Keratinocyte (primary cell): ENCODE results near the gene SKIC8. TPM values are rescaled to one million over a fixed set of nuclear protein-coding genes. Genes with fewer than 3 reads are reported as not detected.

Experiments used
- DNase-seq: peaks from one replicate; pipeline ENCODE4 v3.0.0-alpha.2; 2011; ENCODE audit warnings: low read depth, missing footprints, low spot score
- FAIRE-seq: peaks from 2 replicates; lab custom pipeline; 2011; peaks lifted over from hg19 to GRCh38; lab: Jason Lieb, UNC
- H2AFZ ChIP-seq: 2 replicates; pipeline ENCODE4 v1.6.0; 2012; ENCODE audit warnings: low read length, control low read depth, inconsistent platforms; ENCODE audit not compliant: control insufficient read depth
- H3K27ac ChIP-seq: 2 replicates; pipeline ENCODE4 v1.5.1; 2011; ENCODE audit warnings: low read length; ENCODE audit not compliant: control insufficient read depth, insufficient read depth
- H3K27me3 ChIP-seq: 3 replicates; pipeline ENCODE4 v1.6.0; 2011; ENCODE audit warnings: low read length; ENCODE audit not compliant: control insufficient read depth, insufficient read depth; ENCODE audit errors: extremely low read depth
- H3K36me3 ChIP-seq, 2 experiments: 2 replicates in 1 of 2; 3 replicates in 1 of 2; pipeline ENCODE4 v1.5.1; 2011; ENCODE audit warnings: low read length in 2 of 2, mild to moderate bottlenecking in 1 of 2; ENCODE audit not compliant: control insufficient read depth in 2 of 2, insufficient read depth in 2 of 2; ENCODE audit errors: extremely low read depth in 1 of 2
- H3K4me1 ChIP-seq: 3 replicates; pipeline ENCODE4 v1.5.1; 2011; ENCODE audit warnings: low read length; ENCODE audit not compliant: control insufficient read depth, insufficient read depth; ENCODE audit errors: extremely low read depth
- H3K4me2 ChIP-seq: 3 replicates; pipeline ENCODE4 v1.6.0; 2011; ENCODE audit warnings: low read depth, low read length; ENCODE audit not compliant: control insufficient read depth, insufficient read depth; ENCODE audit errors: extremely low read depth
- H3K4me3 ChIP-seq, 3 experiments: fragments of 200-600 bp in 1 of 3; sonication (generic) in 1 of 3; 2 replicates in 2 of 3; 3 replicates in 1 of 3; pipeline ENCODE4 v1.5.1; 2011 to 2016; ENCODE audit warnings: low read length in 3 of 3, mild to moderate bottlenecking in 3 of 3, control low read depth in 2 of 3, inconsistent platforms in 1 of 3, low read depth in 1 of 3, mixed read lengths in 1 of 3, mixed run types in 1 of 3, moderate library complexity in 1 of 3; ENCODE audit not compliant: control insufficient read depth in 2 of 3, insufficient read depth in 2 of 3; ENCODE audit errors: extremely low read depth in 1 of 3
- H3K79me2 ChIP-seq: 2 replicates; pipeline ENCODE4 v1.6.0; 2012; ENCODE audit warnings: low read length; ENCODE audit not compliant: control insufficient read depth, insufficient read depth
- H3K9ac ChIP-seq: 3 replicates; pipeline ENCODE4 v1.6.0; 2011; ENCODE audit warnings: low read length; ENCODE audit not compliant: control insufficient read depth, insufficient read depth; ENCODE audit errors: extremely low read depth
- H3K9me1 ChIP-seq: 3 replicates; pipeline ENCODE4 v1.6.0; 2011; ENCODE audit warnings: low read length; ENCODE audit not compliant: control insufficient read depth, insufficient read depth; ENCODE audit errors: extremely low read depth
- H3K9me3 ChIP-seq: 2 replicates; pipeline ENCODE4 v1.5.1; 2012; ENCODE audit warnings: low read depth, low read length; ENCODE audit not compliant: control insufficient read depth
- H4K20me1 ChIP-seq: 3 replicates; pipeline ENCODE4 v1.6.0; 2011; ENCODE audit warnings: low read length; ENCODE audit not compliant: control insufficient read depth, insufficient read depth; ENCODE audit errors: extremely low read depth
- EZH2 ChIP-seq: IDR thresholded peaks from one replicate; pipeline ENCODE4 v1.6.1; 2012; ENCODE audit warnings: inconsistent platforms, mild to moderate bottlenecking, low read length, moderate library complexity
- dilution Hi-C: fragments of 300-500 bp; cut with MboI; formaldehyde crosslinking; loops from one replicate; pipeline ENCODE4 v1.7.0; 2020; ENCODE audit warnings: low sequenced_read_pairs; ENCODE audit not compliant: extremely low pct_ligation_motif_present
- polyA plus RNA-seq, 5 experiments: library from polyadenylated mRNA; depleted of rRNA in 3 of 5; stranded (reverse) in 3 of 5; stranded (forward) in 1 of 5; unstranded in 1 of 5; fragments of >200 nt; gene quantifications; 1 replicate in 1 of 5; 2 replicates in 3 of 5; 3 replicates in 1 of 5; pipeline versions ENCODE4 v1.2.1 to v1.2.3, GENCODE V29; 2011 to 2012; ENCODE audit warnings: missing spikeins in 2 of 5, low read depth in 1 of 5, low replicate concordance in 1 of 5
- TF ChIP-seq, protein P1 (sequence below), 3 experiments: IDR thresholded peaks in 1 of 3; conservative IDR thresholded peaks in 1 of 3; optimal IDR thresholded peaks in 1 of 3; 2 replicates in 2 of 3; 3 replicates in 1 of 3; pipeline versions ENCODE3 to v1.5.1; 2011; ENCODE audit warnings: low read length in 3 of 3, mild to moderate bottlenecking in 3 of 3, moderate library complexity in 2 of 3, control low read depth in 1 of 3, inconsistent platforms in 1 of 3; ENCODE audit not compliant: insufficient read depth in 2 of 3; ENCODE audit errors: extremely low read depth in 1 of 3

The SKIC8 gene
- polyA plus RNA-seq, 1 donor (not counting 4 experiments of a cell fraction or from before 2014, with no cell fraction given) = 101 TPM

- dilution Hi-C loops = no loop called here
- DNase-seq (no peak), FAIRE-seq (no peak)
These were observed 11.9 kb upstream of the SKIC8 start for GRCh38 chr15:78311292-78311691.

GRCh38 chr15:78308422-78309032 is 9.1 kb upstream of the SKIC8 start:
- FAIRE-seq = peak; percentile 32
- no peaks in the 10 kb centered on the region for H3K36me3 ChIP-seq
- dilution Hi-C loops = no loop called here

More at GRCh38 chr15:78311292-78311691, 11.9 kb upstream of the SKIC8 start:
- H3K4me1 ChIP-seq = peaks cover 3% of the 10 kb centered on the region
- no peak overlapping the region for H3K4me3 ChIP-seq
- no peak overlapping the region for H3K9ac ChIP-seq
- no peak overlapping the region for H3K4me2 ChIP-seq
- no peak overlapping the region for H3K27ac ChIP-seq
- no peaks in the 10 kb centered on the region for H4K20me1 ChIP-seq
- no peak overlapping the region for H2AFZ ChIP-seq
- H3K36me3 ChIP-seq = no peaks in the 10 kb centered on the region
- H3K9me1 ChIP-seq = no peaks in the 10 kb centered on the region
- no peaks in the 10 kb centered on the region for H3K27me3 ChIP-seq
- no peak for TF ChIP-seq EZH2
- TF ChIP-seq, protein P1, sequence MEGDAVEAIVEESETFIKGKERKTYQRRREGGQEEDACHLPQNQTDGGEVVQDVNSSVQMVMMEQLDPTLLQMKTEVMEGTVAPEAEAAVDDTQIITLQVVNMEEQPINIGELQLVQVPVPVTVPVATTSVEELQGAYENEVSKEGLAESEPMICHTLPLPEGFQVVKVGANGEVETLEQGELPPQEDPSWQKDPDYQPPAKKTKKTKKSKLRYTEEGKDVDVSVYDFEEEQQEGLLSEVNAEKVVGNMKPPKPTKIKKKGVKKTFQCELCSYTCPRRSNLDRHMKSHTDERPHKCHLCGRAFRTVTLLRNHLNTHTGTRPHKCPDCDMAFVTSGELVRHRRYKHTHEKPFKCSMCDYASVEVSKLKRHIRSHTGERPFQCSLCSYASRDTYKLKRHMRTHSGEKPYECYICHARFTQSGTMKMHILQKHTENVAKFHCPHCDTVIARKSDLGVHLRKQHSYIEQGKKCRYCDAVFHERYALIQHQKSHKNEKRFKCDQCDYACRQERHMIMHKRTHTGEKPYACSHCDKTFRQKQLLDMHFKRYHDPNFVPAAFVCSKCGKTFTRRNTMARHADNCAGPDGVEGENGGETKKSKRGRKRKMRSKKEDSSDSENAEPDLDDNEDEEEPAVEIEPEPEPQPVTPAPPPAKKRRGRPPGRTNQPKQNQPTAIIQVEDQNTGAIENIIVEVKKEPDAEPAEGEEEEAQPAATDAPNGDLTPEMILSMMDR (optimal IDR thresholded peaks at IDR 0.05 in 1 of 3, IDR thresholded peaks at IDR 0.05 in 1 of 3, conservative IDR thresholded peaks at IDR 0.05 in 1 of 3; ENCODE audit: extremely low read depth in 1 of 3, insufficient read depth in 2 of 3, low read length in 3 of 3) = no peak
- no peaks in the 10 kb centered on the region for H3K79me2 ChIP-seq
- H3K9me3 ChIP-seq = no peaks in the 10 kb centered on the region

More at GRCh38 chr15:78308422-78309032, 9.1 kb upstream of the SKIC8 start:
- TF ChIP-seq EZH2 = no peak
- TF ChIP-seq, protein P1 (optimal IDR thresholded peaks at IDR 0.05 in 1 of 3, IDR thresholded peaks at IDR 0.05 in 1 of 3, conservative IDR thresholded peaks at IDR 0.05 in 1 of 3; ENCODE audit: extremely low read depth in 1 of 3, insufficient read depth in 2 of 3, low read length in 3 of 3) = peak; percentile 94 to 99 (median 95)
- no peak for DNase-seq
- H2AFZ ChIP-seq = no peak overlapping the region
- H3K4me2 ChIP-seq = no peak overlapping the region
- no peaks in the 10 kb centered on the region for H3K9me1 ChIP-seq
- H3K9me3 ChIP-seq = no peaks in the 10 kb centered on the region
- H3K27me3 ChIP-seq = no peaks in the 10 kb centered on the region
- no peak overlapping the region for H3K27ac ChIP-seq
- H3K79me2 ChIP-seq = no peaks in the 10 kb centered on the region
- H3K4me3 ChIP-seq = no peak overlapping the region
- no peaks in the 10 kb centered on the region for H4K20me1 ChIP-seq
- no peak overlapping the region for H3K9ac ChIP-seq
- no peaks in the 10 kb centered on the region for H3K4me1 ChIP-seq
